HG02884 (cell line): ENCODE measurements around the gene ZNF407.

Experiments used
- ATAC-seq: cut with Tn5 transposase; IDR thresholded peaks from one replicate; pipeline ENCODE4 v1.9.1; 2021; ENCODE audit warnings: mild to moderate bottlenecking, moderate library complexity; ENCODE audit not compliant: unreplicated experiment

ZNF407 gene

GRCh38 chr18:74718312-74718711 is 120.6 kb downstream of the ZNF407 start:
- ATAC-seq, result no peak

- ATAC-seq, result no peak
Measured at GRCh38 chr18:74722237-74722636, 124.6 kb downstream of the ZNF407 start.

- ATAC-seq, result no peak
Measured at GRCh38 chr18:74724186-74724585, 126.5 kb downstream of the ZNF407 start.

GRCh38 chr18:74725690-74726089 is 128.0 kb downstream of the ZNF407 start:
- no peak for ATAC-seq

GRCh38 chr18:74728586-74728985 is 130.9 kb downstream of the ZNF407 start:
- ATAC-seq, result no peak

- no peak for ATAC-seq
Measured at GRCh38 chr18:74731097-74731496, 133.4 kb downstream of the ZNF407 start.

- no peak for ATAC-seq
Measured at GRCh38 chr18:74732380-74732779, 134.7 kb downstream of the ZNF407 start.

GRCh38 chr18:74733598-74733997 is 135.9 kb downstream of the ZNF407 start:
- no peak for ATAC-seq

GRCh38 chr18:74734013-74734444 is 136.4 kb downstream of the ZNF407 start:
- no peak for ATAC-seq

GRCh38 chr18:74739926-74740325 is 142.3 kb downstream of the ZNF407 start:
- ATAC-seq, result no peak

- no peak for ATAC-seq
Measured at GRCh38 chr18:74742573-74743243, 145.0 kb downstream of the ZNF407 start.

GRCh38 chr18:74745633-74746403 is 148.1 kb downstream of the ZNF407 start:
- no peak for ATAC-seq

GRCh38 chr18:74748809-74749208 is 151.1 kb downstream of the ZNF407 start:
- ATAC-seq, result no peak

GRCh38 chr18:74758995-74759394 is 161.3 kb downstream of the ZNF407 start:
- ATAC-seq, result no peak

GRCh38 chr18:74760026-74760425 is 162.4 kb downstream of the ZNF407 start:
- no peak for ATAC-seq

- ATAC-seq, result no peak
Measured at GRCh38 chr18:74760436-74760835, 162.8 kb downstream of the ZNF407 start.

- no peak for ATAC-seq
Measured at GRCh38 chr18:74766251-74766650, 168.6 kb downstream of the ZNF407 start.

GRCh38 chr18:74768096-74768495 is 170.4 kb downstream of the ZNF407 start:
- ATAC-seq, result no peak

GRCh38 chr18:74773171-74773624 is 175.5 kb downstream of the ZNF407 start:
- ATAC-seq, result peak; percentile 77

- no peak for ATAC-seq
Measured at GRCh38 chr18:74774486-74774885, 176.8 kb downstream of the ZNF407 start.

GRCh38 chr18:74775239-74775638 is 177.6 kb downstream of the ZNF407 start:
- ATAC-seq, result no peak

GRCh38 chr18:74778191-74778847 is 180.6 kb downstream of the ZNF407 start:
- no peak for ATAC-seq
